HepG2 (cell line): ENCODE data around the gene RPRD1A. TPM values are rescaled to one million over a fixed set of nuclear protein-coding genes. Genes with fewer than 3 reads are reported as not detected.

ENCODE experiments used
- ATAC-seq: fragments of 200-7000 bp; cut with Tn5 transposase; 3 replicates; pipeline ENCODE4 v1.9.1; 2020; ENCODE audit warnings: mild to moderate bottlenecking, moderate library complexity
- BruUV-seq: library from RNA; stranded (reverse); fragments of 400-500 nt; replicated peaks from 2 replicates; lab custom pipeline; 2021; lab: Mats Ljungman, UMichigan
- CTCF ChIA-PET: fragments of 300-600 bp; formaldehyde crosslinking; extraction: SDS; loops from one replicate; lab custom pipeline; 2021; ENCODE audit warnings: low total read pairs, inconsistent platforms, low intra/inter-chr PET ratio; lab: Yijun Ruan, JAX
- POLR2A ChIA-PET: fragments of 350-600 bp; sonication (Branson Sonifier 250); formaldehyde crosslinking; loops from one replicate; lab custom pipeline; 2020; ENCODE audit warnings: antibody characterized with exemption, inconsistent platforms; lab: Yijun Ruan, JAX
- DNase-seq: peaks from one replicate; pipeline ENCODE4 v3.0.0-alpha.2; 2015; ENCODE audit warnings: low spot score
- FAIRE-seq: peaks from 3 replicates; lab custom pipeline; 2011; peaks lifted over from hg19 to GRCh38; lab: Jason Lieb, UNC
- H2AFZ ChIP-seq: one replicate; pipeline ENCODE4 v1.6.1; 2011; ENCODE audit warnings: low read length, inconsistent platforms
- H3K27ac ChIP-seq: fragments of 300-600 bp; 3 replicates; pipeline ENCODE4 v1.8.0; 2011; ENCODE audit warnings: mixed run types, mild to moderate bottlenecking, mixed read lengths, low read length, inconsistent platforms; ENCODE audit not compliant: insufficient read depth; ENCODE audit errors: extremely low read length
- H3K27me3 ChIP-seq, 2 experiments: fragments of 200-600 bp in 1 of 2; 2 replicates in 1 of 2; 3 replicates in 1 of 2; pipeline versions ENCODE4 v1.6.0 to v1.8.0; 2011; ENCODE audit warnings: low read length in 2 of 2, mild to moderate bottlenecking in 2 of 2, moderate library complexity in 2 of 2, inconsistent platforms in 1 of 2; ENCODE audit not compliant: insufficient read depth in 2 of 2, control insufficient read depth in 1 of 2
- H3K36me3 ChIP-seq, 2 experiments: fragments of 200-600 bp in 1 of 2; replicated peaks in 1 of 2; 2 replicates in 1 of 2; 3 replicates in 1 of 2; pipeline versions ENCODE4 v1.5.1 to v1.8.0; 2011; ENCODE audit warnings: low read length in 2 of 2, inconsistent platforms in 1 of 2; ENCODE audit not compliant: insufficient read depth in 2 of 2, control insufficient read depth in 1 of 2
- H3K4me1 ChIP-seq: 2 replicates; pipeline ENCODE4 v1.5.1; 2012; ENCODE audit warnings: low read length, inconsistent platforms; ENCODE audit not compliant: insufficient read depth
- H3K4me2 ChIP-seq: 2 replicates; pipeline ENCODE4 v1.6.0; 2011; ENCODE audit warnings: low read depth, low read length, inconsistent platforms
- H3K4me3 ChIP-seq, 3 experiments: fragments of 200-600 bp in 1 of 3; sonication (generic), shearing (Covaris generic) in 1 of 3; replicated peaks in 1 of 3; 2 replicates each; pipeline ENCODE4 v1.5.1; 2011 to 2016; ENCODE audit warnings: low read length in 3 of 3, inconsistent platforms in 2 of 3, low read depth in 2 of 3, mild to moderate bottlenecking in 2 of 3, control low read depth in 1 of 3, mixed read lengths in 1 of 3; ENCODE audit not compliant: insufficient read depth in 1 of 3
- H3K79me2 ChIP-seq: one replicate; pipeline ENCODE4 v1.6.1; 2011; ENCODE audit warnings: low read length, inconsistent platforms; ENCODE audit not compliant: insufficient read depth
- H3K9ac ChIP-seq: 2 replicates; pipeline ENCODE4 v1.6.0; 2011; ENCODE audit warnings: mild to moderate bottlenecking, low read depth, low read length, inconsistent platforms; ENCODE audit not compliant: insufficient read depth
- H3K9me3 ChIP-seq: 2 replicates; pipeline ENCODE4 v1.5.1; 2012; ENCODE audit warnings: mild to moderate bottlenecking, low read length
- H4K20me1 ChIP-seq: 2 replicates; pipeline ENCODE4 v1.6.0; 2011; ENCODE audit warnings: inconsistent platforms, mild to moderate bottlenecking, low read length, moderate library complexity; ENCODE audit not compliant: insufficient read depth
- CBFB ChIP-seq: sonication (generic); formaldehyde crosslinking; IDR thresholded peaks from 2 replicates; pipeline ENCODE4 v1.4.0; 2020; ENCODE audit warnings: missing genetic modification reagents
- CBX1 ChIP-seq: IDR thresholded peaks from one replicate; pipeline ENCODE4 v1.6.1; 2016; ENCODE audit warnings: antibody characterized with exemption, low read depth
- CSRNP2 ChIP-seq: sonication (generic); formaldehyde crosslinking; conservative IDR thresholded peaks from 2 replicates; pipeline ENCODE4 v1.8.0; 2022; ENCODE audit warnings: low read depth, missing genetic modification reagents
- GATA4 ChIP-seq: sonication (generic); IDR thresholded peaks from 2 replicates; pipeline ENCODE4 v1.6.1; 2016; ENCODE audit warnings: antibody characterized with exemption, low read depth, borderline replicate concordance
- KAT7 ChIP-seq: IDR thresholded peaks from 2 replicates; pipeline ENCODE4 v1.6.1; 2018; ENCODE audit warnings: borderline replicate concordance, missing compliant biosample characterization
- KAT8 ChIP-seq: IDR thresholded peaks from 2 replicates; pipeline ENCODE4 v1.6.1; 2016; ENCODE audit warnings: missing genetic modification reagents, missing compliant biosample characterization
- KDM6A ChIP-seq: IDR thresholded peaks from 2 replicates; pipeline ENCODE4 v1.6.1; 2016; ENCODE audit warnings: low read depth
- MATR3 ChIP-seq: sonication (generic); formaldehyde crosslinking; IDR thresholded peaks from 2 replicates; pipeline ENCODE4 v1.4.0; 2020; ENCODE audit warnings: missing genetic modification reagents
- MBD4 ChIP-seq: IDR thresholded peaks from 2 replicates; pipeline ENCODE4 v1.6.1; 2012; ENCODE audit warnings: low read length, inconsistent platforms, borderline replicate concordance
- NRL ChIP-seq: sonication (generic); formaldehyde crosslinking; IDR thresholded peaks from 2 replicates; pipeline ENCODE4 v1.5.0; 2020; ENCODE audit warnings: missing genetic modification reagents, mild to moderate bottlenecking, moderate library complexity, borderline replicate concordance
- SKI ChIP-seq: fragments of 450-650 bp; IDR thresholded peaks from one replicate; pipeline ENCODE4 v1.6.1; 2018; ENCODE audit warnings: mild to moderate bottlenecking; ENCODE audit not compliant: partially characterized antibody
- ZBTB38 ChIP-seq: sonication (generic); formaldehyde crosslinking; IDR thresholded peaks from 2 replicates; pipeline ENCODE4 v1.5.1; 2020; ENCODE audit warnings: mild to moderate bottlenecking, missing genetic modification reagents
- ZMYM2 ChIP-seq: sonication (generic); formaldehyde crosslinking; IDR thresholded peaks from 2 replicates; pipeline ENCODE4 v1.8.0; 2022; ENCODE audit warnings: mild to moderate bottlenecking, missing genetic modification reagents
- ZNF142 ChIP-seq: sonication (generic); formaldehyde crosslinking; IDR thresholded peaks from 2 replicates; pipeline ENCODE4 v1.4.0; 2020; ENCODE audit warnings: missing genetic modification reagents
- ZNF317 ChIP-seq: sonication (generic); formaldehyde crosslinking; IDR thresholded peaks from 2 replicates; pipeline ENCODE4 v1.5.0; 2020; ENCODE audit warnings: mild to moderate bottlenecking, missing genetic modification reagents
- ZNF414 ChIP-seq: sonication (generic); formaldehyde crosslinking; IDR thresholded peaks from 2 replicates; pipeline ENCODE4 v1.5.0; 2020; ENCODE audit warnings: missing genetic modification reagents
- WGBS: methylation state at CpG from one replicate; pipeline ENCODE4 v1.1.6; 2017; ENCODE audit warnings: low lambda C conversion rate; 5-methylcytosine and 5-hydroxymethylcytosine counted together
- in situ Hi-C: cut with HindIII; loops from 2 replicates; pipeline ENCODE4 v1.10.0; 2017; ENCODE audit warnings: low pct_unique_long_range_greater_than_20kb; ENCODE audit not compliant: extremely low pct_ligation_motif_present
- intact Hi-C: fragments of 100-400 bp; cut with micrococcal nuclease; formaldehyde crosslinking; loops from one replicate; pipeline ENCODE4 v1.10.0; 2022; ENCODE audit not compliant: unreplicated experiment
- polyA plus RNA-seq, 8 experiments: library from polyadenylated mRNA; depleted of rRNA in 3 of 8; stranded (reverse) in 7 of 8; unstranded in 1 of 8; fragments of >200 nt; fragmentation: Illumina TruSeq in 4 of 8; extraction: Trizol in 4 of 8; gene quantifications; 2 replicates each; pipeline versions ENCODE4 v1.2.1 to v1.2.3, GENCODE V29; 2011 to 2016; ENCODE audit warnings: low read depth in 4 of 8, missing spikeins in 1 of 8, mixed read lengths in 1 of 8; ENCODE audit not compliant: insufficient read depth in 1 of 8
- total RNA-seq, 5 experiments: library from RNA; depleted of rRNA; stranded (reverse); fragments of >200 nt; fragmentation: Illumina TruSeq; extraction: Trizol; gene quantifications; 2 replicates each; pipeline ENCODE4 v1.2.3, GENCODE V29; 2016; ENCODE audit warnings: low read depth in 1 of 5
- TF ChIP-seq, protein P1 (sequence below): sonication (generic); formaldehyde crosslinking; conservative IDR thresholded peaks from 2 replicates; pipeline ENCODE4 v1.4.0; 2020; ENCODE audit warnings: missing genetic modification reagents

RPRD1A gene
- total and polyA plus RNA-seq, 2 of the 13 experiments (the other 11 are each of a cell fraction or from before 2014, with no cell fraction given): 42.5 to 78.2 TPM

GRCh38 chr18:36051760-36052159, 15.6 kb downstream of the RPRD1A start:
- FAIRE-seq (no peak), DNase-seq (no peak), ATAC-seq (no peak)
- Histone ChIP-seq H2AFZ (no peak overlapping the region), H3K4me3 (no peak overlapping the region), H3K36me3 (no peaks in the 10 kb centered on the region), H3K9me3 (no peaks in the 10 kb centered on the region; the same call in 1 of the 2 replicates), H3K79me2 (peaks cover 97% of the 10 kb centered on the region), H3K9ac (no peak overlapping the region), H4K20me1 (peaks cover 18% of the 10 kb centered on the region), H3K4me1 (0 out of 2 replicates have a peak, but pooled peaks cover under 1% of the 10 kb centered on the region), H3K27ac (no peak overlapping the region), H3K4me2 (no peak overlapping the region), H3K27me3 (no peaks in the 10 kb centered on the region)
- no TSS peak for BruUV-seq
- ChIA-PET CTCF (no interaction called here), POLR2A (no interaction called here)
- WGBS: 95% methylated on average over 3 of the region's 3 CpGs
- intact Hi-C loops (no loop called here), in situ Hi-C loops (no loop called here)
- TF ChIP-seq GATA4: no peak
- no peak for TF ChIP-seq CSRNP2 (CRISPR knock-in tag)
- TF ChIP-seq KDM6A (CRISPR knock-in tag): no peak
- no peak for TF ChIP-seq MATR3 (CRISPR knock-in tag)
- no peak for TF ChIP-seq ZNF142 (CRISPR knock-in tag)
- no peak for TF ChIP-seq KAT8 (CRISPR knock-in tag)
- TF ChIP-seq, protein P1, sequence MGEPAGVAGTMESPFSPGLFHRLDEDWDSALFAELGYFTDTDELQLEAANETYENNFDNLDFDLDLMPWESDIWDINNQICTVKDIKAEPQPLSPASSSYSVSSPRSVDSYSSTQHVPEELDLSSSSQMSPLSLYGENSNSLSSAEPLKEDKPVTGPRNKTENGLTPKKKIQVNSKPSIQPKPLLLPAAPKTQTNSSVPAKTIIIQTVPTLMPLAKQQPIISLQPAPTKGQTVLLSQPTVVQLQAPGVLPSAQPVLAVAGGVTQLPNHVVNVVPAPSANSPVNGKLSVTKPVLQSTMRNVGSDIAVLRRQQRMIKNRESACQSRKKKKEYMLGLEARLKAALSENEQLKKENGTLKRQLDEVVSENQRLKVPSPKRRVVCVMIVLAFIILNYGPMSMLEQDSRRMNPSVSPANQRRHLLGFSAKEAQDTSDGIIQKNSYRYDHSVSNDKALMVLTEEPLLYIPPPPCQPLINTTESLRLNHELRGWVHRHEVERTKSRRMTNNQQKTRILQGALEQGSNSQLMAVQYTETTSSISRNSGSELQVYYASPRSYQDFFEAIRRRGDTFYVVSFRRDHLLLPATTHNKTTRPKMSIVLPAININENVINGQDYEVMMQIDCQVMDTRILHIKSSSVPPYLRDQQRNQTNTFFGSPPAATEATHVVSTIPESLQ: no peak
- TF ChIP-seq KAT7 (CRISPR knock-in tag): no peak
- no peak for TF ChIP-seq ZNF317 (CRISPR knock-in tag)
- no peak for TF ChIP-seq MBD4
- no peak for TF ChIP-seq ZBTB38 (CRISPR knock-in tag)
- TF ChIP-seq CBFB: no peak
- no peak for TF ChIP-seq ZNF414
- no peak for TF ChIP-seq SKI
- TF ChIP-seq CBX1: no peak
- TF ChIP-seq ZMYM2 (CRISPR knock-in tag): no peak
- no peak for TF ChIP-seq NRL (CRISPR knock-in tag)
